Neural cell (in vitro differentiated cells): ENCODE measurements around the gene MLX. TPM values are rescaled to one million over a fixed set of nuclear protein-coding genes. Genes with fewer than 3 reads are reported as not detected.

ENCODE experiments used
- polyA plus RNA-seq: library from polyadenylated mRNA; depleted of rRNA; stranded (reverse); fragments of >200 nt; gene quantifications from 2 replicates; pipeline ENCODE4 v1.2.3, GENCODE V29; 2014

MLX gene
- polyA plus RNA-seq, 1 donor from 2014 or later = 47.2 TPM

Other genes starting within 250 kb of the MLX start
- 24.2 and 25.5 TPM in 2 replicates for gene STAT3, start 178.7 kb upstream of the MLX start, polyA plus RNA-seq
- gene CAVIN1, start 143.8 kb upstream of the MLX start, polyA plus RNA-seq = 0.07 and 0.18 TPM in 2 replicates
- gene ATP6V0A1, start 108.2 kb upstream of the MLX start, polyA plus RNA-seq = 92.1 and 94.0 TPM in 2 replicates
- gene NAGLU, start 30.9 kb upstream of the MLX start, polyA plus RNA-seq = 12.1 and 17.1 TPM in 2 replicates
- 1.0 and 2.1 TPM in 2 replicates for gene HSD17B1, start 14.2 kb upstream of the MLX start, polyA plus RNA-seq
- gene COASY, start 5.0 kb upstream of the MLX start, polyA plus RNA-seq = 8.2 and 10.1 TPM in 2 replicates
- gene PSMC3IP, start 10.6 kb downstream of the MLX start, polyA plus RNA-seq = 22.5 and 36.2 TPM in 2 replicates
- 30.1 and 34.6 TPM in 2 replicates for gene RETREG3, start 42.3 kb downstream of the MLX start, polyA plus RNA-seq
- 14.2 and 22.3 TPM in 2 replicates for gene TUBG1, start 42.6 kb downstream of the MLX start, polyA plus RNA-seq
- gene TUBG2, start 92.2 kb downstream of the MLX start, polyA plus RNA-seq = 24.9 and 28.9 TPM in 2 replicates
- 18.4 and 20.2 TPM in 2 replicates for gene PLEKHH3, start 109.9 kb downstream of the MLX start, polyA plus RNA-seq
- gene CCR10, start 114.7 kb downstream of the MLX start, polyA plus RNA-seq = 3.1 and 5.1 TPM in 2 replicates
- 21.9 and 23.9 TPM in 2 replicates for gene CNTNAP1, start 115.4 kb downstream of the MLX start, polyA plus RNA-seq
- 52.5 and 68.3 TPM in 2 replicates for gene EZH1, start 177.9 kb downstream of the MLX start, polyA plus RNA-seq
- 0.96 and 2.1 TPM in 2 replicates for gene RAMP2, start 194.1 kb downstream of the MLX start, polyA plus RNA-seq
- 128 and 133 TPM in 2 replicates for gene VPS25, start 206.3 kb downstream of the MLX start, polyA plus RNA-seq
- gene WNK4, start 213.5 kb downstream of the MLX start, polyA plus RNA-seq = 0.10 TPM in 1 of 2 replicates, not detected in the other
- 222 and 234 TPM in 2 replicates for gene COA3, start 231.6 kb downstream of the MLX start, polyA plus RNA-seq
- gene CNTD1, start 231.8 kb downstream of the MLX start, polyA plus RNA-seq = 0.21 and 1.2 TPM in 2 replicates